Activated CD4-positive, alpha-beta T cell treated with anti-CD3 and anti-CD28 coated beads for 24 hours (primary cell): ENCODE measurements around the gene SLC51A.
"Not testable (repeated sequence)": the region's sequence is repeated elsewhere in the genome, so short reads cannot be mapped to it uniquely, and the experiment has no call there.

Experiments
- DNase-seq, 2 donors: peaks; one replicate each; pipeline ENCODE4 v3.0.0-alpha.2; 2020; ENCODE audit warnings: low read depth in 2 of 2

The SLC51A gene

DNA sequence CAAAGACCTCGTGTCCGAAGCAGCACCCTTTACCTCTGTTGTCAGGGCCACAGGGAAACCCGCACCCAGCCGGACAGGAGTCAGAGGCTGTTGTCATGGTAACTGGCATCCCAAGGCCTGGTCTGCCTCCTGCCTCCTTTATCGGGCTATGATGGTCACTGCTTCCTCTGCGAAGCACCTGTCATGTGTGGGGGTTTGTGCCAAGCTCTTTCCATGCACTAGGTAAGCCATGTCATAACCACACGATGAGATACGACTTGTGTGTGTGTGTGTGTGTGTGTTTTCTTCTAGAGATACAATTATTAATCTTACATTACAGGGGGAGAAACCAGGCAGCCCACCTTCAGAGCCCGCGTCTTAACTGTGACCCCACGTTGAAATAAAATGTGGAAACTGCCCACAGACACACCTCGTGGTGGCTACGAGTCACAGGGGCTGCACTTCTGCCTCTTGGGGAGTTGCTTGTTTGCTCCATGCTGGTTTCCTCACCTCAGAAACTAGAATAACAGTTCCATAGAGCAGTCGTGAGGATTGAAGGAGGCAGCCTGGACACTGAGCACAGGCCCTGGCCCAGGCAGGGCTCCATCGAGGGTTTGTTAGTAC is 23.1 kb upstream of the SLC51A start:
- DNase-seq = no peak

DNA sequence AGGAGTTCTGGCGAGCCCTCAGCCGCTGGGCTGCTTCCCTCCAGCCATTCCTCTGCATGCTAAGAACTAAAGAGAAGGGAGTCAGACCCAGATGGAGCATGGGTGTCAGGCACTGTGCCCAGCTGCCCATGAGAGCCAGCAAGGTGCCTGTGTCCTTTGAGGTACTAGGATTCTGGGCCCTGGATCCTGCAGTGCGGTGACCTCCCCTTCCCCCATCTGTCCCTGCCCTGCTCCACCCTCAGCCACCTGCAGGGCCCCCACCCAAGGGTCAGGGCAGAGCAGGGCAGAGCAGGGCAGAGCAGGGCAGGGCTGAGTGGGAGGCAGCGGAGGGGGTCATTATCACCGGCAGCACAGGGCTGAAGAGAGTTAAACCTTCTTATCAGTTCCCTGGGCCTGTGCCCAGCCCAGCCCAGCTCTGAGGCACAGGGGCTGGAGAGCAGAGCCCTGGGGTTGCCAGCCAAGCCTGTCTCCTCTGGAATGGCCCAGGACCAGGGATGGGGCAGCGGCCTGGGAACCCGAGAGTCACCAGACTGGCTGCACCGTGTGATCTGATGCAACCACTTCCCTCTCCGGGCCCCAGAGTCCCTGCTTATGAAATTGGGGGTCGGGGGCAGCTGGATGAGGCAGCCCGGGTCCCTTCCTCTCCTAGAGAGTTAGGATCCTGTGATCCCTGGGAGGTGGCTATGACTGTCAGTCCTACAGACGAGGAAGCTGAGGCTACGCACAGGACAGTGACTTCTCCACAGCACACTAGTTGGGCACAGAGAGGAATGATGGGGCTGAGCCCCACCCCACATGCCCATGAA is 22.4 kb upstream of the SLC51A start:
- DNase-seq = no peak

DNA sequence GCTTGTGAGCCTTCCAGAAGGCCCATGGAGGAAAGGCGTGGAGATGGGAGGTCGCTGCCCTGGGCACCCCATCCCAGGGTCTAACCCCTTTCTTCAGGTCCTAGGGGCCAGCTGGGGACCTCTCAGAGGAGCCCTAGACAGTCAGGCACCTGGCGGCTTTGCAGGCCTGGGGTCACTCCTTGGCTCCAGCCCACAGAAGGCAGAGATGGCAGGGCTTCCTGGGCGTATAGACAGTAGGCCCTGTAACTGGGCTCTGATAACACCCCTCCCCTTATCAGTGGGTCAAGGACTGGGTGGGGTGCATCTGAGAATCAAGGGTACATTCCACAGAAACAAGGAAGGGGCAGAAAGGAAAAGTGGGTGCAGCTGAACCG is 21.8 kb upstream of the SLC51A start:
- no peak for DNase-seq

DNA sequence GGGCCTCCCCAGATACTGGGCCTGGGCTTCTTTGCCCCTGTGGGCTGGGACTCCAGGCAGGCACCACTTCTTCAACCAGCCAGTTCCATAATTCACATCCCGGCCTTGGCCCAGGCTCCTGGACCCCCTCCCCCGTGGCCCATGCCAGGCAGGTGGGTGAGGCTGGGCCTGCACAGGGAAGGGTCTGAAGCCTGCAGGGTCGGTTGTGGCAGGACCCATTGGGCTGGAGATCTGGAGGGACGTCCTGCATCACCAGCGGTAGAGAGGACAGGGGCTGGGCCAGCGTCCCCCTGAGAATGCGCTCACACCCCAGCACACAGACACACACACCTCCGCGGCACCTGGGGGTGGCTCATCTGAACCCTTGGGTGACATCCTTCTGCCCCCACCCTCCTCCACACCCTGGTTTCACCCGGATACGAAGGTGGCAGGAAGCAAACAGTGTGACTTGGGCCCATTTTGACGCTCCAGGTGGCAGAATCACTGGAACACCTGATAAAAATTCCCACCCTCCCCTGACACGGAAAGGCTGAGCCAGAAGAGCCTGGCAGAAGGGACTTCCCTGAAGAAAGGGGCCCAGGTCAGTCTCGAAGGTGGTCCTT is 20.6 kb upstream of the SLC51A start:
- no peak for DNase-seq

DNA sequence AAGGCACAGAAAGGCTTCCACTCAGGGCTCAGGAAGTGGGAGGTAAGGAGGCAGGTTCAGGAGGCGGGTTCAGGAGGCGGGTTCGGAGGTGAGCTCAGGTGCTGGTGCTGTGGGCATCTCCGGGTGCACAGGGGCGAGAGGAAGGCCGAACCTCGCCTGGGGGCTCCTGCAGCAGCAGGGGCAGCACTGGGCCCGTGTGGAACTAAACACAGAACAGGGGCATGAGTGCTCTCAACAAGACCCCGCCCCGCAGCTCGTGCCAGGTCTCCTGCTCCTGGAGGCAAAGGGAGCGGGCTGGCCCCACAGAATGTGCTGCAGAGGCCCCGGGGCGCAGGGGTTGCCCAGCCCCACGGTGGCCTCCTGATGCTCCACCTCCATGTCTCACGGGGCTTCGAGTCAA is 18.8 kb upstream of the SLC51A start:
- no peak for DNase-seq

DNA sequence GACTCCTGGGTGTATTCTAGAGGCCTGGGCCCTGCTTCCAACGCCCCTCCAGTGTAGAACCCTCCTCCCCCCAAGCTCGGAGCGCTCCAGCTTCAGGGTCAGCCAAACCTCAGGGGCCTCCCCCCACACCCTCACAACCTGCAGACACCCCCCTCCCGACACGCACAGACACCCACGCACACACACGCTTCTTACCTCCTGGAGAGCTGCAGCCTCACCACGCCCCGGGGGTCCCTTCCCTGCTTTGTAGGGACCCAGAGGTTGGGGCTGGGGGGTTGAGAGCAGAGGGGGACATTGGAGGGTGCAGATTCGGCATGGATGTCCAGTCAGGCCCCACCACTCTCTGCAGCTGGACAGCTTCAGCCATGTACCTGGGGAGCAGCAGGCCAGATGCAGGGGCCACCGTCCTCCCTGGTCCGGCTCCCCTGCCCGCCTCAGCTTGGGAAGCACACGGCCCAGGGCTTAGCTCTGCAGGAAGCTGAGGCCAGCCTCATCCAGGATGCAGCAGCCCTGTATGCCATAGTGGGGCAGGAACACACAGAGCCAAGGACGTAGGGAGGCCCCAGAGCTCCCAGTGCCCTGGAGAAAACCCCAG is 18.2 kb upstream of the SLC51A start:
- no peak for DNase-seq

DNA sequence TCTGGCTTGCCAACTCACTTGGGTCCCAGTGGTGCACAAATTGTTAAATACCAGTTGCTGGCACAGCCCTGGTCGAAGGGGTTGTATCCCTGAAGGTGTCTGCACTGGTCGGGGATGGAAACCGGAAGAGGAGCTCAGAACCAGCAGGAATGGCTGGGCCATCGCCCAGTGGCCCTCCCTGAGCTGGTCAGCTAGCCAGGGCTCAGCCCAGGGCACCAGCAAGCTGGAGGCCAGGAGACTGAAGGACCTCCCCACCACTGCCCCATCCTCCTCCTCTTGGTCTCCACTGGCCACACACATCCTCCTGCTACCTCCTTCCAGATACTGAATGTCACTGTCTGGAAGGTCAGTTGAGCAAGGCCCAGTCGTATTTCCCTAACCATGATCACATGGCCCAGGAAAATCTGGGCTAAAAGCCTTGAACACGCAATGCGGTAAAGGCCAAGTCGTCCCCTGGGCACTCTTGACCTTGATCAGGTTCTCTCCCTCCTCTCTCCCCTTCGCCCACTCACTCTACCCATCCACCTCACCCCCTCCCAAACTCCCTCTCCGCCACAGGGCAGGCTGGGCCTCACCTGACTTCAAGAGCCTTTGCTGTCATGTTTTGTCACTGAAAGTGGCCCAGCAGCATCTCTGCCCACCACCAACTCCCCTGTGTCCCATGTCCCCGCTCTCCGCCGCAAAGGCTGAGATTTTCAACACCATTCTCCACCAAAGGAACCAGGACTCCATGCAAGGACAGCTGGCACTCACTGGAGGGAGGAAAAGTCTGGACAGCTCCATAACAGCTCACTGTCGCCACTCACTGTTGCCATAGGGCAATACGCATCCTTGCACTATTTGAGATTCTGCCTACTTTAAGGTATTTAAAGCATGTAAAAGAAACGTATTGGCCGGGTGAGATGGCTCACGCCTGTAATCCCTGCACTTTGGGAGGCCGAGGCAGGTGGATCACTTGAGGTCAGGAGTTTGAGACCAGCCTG is 17.3 kb upstream of the SLC51A start:
- no peak for DNase-seq

DNA sequence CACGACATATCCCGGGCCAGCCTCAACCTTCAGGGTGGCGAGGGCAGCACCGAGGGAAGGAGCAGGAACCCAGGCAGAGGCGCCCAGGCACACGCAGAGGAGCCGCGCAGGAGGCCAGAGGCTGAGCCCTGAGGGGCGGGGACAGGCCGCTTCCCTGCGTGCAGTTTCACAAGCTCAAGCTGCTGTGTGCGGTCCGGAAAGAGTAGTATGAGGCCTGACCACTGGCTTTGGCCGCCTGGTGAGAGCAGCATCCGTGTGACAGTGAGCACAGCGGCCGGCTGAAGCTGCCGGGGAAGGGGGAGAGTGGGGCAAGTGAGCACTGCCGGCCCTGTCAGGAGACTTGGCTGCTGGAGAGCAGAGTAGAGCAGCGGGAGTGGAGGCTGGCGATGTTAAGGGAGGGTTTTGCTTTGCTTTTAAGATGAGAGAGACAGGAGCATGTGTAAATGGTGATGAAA is 13.8 kb upstream of the SLC51A start:
- no peak for DNase-seq

DNA sequence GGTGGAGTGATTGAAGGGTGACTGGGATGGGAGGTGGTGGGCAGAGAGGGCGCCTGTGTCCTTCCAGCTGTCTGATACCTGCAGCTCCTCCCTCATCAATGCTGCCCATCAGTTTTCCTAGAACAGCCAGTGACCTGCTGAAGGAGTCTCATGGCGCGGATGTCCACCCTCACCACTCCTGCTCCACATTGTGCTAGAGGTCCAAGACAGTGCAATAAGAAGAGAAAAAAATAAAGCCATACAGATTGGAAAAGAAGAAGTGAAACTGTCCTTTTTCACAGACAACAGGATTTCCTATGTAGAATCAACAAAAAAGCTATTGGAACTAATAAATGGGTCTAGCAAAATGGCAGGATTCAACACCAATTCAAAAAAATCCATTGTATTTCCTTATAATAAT is 12.5 kb upstream of the SLC51A start:
- no peak for DNase-seq

DNA sequence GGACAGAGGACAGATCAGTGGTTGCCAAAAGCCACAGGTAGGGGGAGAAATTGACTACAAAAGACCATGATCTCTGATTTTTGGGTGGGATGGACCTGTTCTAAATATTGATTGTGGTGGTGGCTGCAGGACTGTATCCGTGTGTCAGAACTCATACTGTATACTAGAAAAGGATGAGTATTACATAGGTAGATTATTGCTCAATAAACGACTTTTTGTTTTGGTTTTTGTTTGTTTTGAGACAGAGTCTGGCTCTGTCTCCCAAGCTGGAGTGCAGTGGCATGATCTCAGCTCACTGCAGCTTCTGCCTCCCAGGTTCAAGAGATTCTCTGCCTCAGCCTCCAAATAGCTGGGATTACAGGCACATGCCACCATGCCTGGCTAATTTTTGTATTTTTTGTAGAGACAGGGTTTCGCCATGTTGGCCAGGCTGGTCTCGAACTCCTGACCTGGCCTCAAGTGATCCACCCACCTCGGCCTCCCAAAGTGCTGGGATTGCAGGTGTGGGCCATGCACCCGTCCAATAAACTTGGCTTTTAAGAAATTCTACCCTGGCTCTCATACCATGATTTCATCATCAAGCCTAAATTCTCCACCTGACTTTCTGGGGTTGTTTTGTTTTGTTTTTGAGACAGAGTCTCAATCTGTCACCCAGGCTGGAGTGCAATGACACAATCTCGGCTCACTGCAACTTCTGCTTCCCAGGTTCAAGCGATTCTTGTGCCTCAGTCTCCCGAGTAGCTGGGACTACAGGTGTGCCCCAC is 10.7 kb upstream of the SLC51A start:
- not testable (repeated sequence) for DNase-seq

DNA sequence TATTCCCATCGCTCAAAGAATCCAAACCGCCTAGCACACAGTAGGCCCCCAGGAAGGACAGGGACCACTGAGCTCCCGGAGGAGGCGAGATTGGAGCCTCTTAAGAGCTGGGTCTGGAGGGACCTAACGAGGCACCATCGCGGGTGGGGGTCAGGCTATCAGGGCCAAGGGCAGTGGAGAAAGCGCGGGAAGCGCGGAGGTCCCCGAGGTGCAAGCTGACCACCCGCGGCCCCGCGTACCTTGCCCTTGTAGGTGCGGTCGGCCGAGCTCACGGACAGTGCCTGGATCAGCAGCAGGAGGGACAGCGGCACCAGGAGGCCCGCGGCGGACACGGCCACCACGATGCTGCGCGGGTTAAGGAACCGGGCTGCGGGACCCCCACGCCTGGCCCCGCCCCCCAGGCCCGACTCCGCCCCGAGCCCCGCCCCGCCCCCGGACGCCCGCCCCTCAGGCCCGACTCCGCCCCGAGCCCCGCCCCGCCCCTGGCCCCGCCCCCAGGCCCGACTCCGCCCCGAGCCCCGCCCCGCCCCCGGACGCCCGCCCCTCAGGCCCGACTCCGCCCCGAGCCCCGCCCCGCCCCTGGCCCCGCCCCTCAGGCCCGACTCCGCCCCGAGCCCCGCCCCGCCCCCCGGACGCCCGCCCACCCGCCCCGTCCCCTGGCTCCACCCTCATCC is 9.0 kb upstream of the SLC51A start:
- DNase-seq = no peak

DNA sequence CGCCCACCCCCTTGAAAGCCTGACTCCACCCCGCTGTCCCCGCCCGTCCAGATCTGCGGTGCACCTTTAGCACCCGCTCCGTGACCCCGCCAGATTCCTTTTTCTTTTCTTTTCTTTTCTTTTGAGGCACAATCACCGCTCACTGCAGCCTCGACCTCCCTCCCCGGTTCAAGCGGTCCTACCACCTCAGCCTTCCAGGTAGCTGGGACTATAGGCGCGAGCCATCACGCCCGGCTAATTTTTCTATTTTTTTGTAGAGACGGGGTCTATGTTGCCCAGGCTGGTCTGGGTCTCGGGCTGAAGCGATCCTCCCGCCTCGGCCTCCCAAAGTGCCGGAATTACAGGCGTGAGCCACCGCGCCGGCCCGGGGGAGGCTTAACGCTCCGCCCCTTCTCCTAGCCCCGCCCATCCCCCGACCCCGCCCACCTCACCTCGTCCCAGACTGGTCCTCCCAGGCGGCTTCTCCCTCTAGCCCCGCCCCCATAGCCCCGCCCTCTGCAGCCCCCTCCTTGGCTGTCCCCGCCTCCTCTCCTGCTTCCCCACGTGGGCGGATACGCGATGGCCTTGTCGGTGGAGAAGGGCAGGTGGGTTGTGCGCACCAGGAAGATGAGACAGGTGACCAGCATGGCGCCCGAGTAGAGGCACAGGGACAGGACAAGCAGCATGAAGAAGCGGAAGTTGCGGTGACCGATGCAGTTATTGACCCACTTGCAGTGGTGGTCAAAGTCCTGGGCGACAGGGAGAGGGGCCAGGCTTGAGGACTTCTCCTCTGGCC is 8.3 kb upstream of the SLC51A start:
- DNase-seq = peak; percentile 38 to 59

DNA sequence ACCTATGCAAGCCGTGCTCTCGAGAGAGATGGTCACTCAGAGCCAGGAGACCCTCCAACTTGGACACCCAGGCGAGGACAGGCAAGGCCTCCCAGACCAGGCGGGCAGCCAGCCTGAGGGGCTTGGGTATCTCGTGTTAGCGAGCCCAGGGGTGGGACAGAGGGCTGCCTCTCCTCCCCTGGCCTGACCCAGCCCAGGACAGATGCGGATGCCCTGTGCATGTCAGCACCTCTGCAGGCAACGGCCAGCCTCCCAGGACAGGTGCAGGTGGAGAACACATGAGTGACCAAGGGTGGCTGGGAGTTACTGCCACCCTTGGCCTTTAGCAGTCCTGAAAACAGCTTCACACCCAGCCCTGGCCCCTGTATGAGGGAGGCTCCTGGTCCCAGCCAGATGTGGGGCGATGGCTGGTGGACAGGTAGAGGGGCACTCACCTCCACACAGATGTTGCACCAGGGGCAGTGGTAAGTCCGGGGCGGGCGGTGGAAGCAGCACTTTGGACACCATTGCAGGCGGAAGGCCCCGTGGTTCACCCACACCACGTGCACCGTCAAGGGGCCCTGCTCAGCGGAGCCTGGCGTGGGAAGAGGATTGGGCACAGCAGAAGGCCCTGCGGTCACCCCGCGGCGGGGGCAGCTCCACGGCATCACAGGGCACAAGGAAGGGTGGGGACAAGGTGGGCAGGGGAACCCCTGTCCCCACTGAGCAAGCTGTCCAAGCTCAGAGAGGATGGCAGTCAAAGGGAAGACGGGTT is 7.2 kb upstream of the SLC51A start:
- DNase-seq = no peak

DNA sequence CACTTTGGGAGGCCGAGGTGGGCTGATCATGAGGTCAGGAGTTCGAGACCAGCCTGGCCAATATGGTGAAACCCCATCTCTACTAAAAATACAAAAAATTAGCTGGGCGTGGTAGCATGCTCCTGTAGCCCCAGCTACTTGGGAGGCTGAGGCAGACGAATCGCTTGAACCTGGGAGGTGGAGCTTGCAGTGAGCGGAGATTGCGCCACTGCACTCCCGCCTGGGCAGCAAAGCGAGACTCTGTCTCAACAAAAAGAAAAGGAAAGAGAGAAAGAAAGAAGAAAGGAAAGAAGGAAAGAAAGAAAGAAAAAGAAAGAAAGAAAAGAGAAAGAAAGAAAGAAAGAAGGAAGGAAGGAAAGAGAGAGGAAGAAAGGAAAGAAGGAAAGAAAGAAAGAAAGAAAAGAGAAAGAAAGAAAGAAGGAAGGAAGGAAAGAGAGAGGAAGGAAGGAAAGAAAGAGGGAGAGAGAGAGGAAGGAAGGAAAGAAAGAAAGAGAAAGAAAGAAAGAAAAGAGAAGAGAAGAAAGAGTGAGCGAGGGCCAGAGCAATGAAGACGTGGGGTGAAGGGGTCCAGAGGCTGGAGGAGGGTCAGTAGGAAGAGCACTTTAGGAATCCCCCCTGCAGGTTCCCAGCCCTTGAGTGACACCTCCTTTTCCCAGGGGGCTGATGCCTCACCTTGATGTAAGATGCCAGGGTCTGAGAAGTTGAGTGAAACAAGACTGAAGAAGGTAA is 6.2 kb upstream of the SLC51A start:
- not testable (repeated sequence) for DNase-seq

DNA sequence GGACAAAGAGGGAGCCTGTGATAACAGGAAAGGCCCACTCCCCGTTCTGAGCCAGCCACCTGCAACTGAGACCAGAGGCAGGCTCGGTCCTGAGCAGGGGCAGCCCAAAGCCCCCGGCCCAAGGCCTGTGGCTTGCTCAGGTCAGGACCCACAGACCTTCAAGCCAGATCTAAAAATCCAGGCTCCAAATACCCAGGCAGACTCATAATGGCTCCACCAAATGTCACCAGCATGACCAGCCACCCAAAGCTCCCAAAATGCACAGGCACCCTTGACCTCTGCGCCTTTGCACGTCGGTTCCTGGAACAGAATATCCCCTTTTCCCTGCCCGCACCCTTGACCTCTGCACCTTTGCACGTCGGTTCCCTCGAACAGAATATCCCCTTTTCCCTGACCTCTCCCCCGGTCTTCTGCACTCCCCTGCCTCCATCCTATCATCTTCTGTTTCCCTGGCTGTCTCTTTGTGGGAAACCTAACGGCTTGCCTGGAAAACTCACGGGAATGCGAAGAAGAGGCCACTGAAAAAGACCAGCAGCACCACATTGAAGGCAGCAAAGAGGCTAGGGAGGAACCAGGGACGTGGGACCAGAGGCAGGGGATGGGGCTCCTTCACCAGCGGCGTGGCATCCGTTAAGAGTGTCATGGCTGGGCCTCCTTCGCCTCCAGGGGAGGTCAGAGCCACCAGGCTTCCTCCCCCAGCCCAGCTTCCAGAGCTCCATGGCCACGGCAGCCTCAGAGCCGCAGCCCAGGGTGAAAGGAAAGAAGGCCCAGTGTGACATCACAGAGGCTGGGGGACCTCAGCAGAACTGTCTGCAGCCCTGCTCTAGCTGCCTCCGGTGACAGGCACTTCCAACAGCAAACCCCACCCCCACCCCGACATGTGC is 5.4 kb upstream of the SLC51A start, which contains the start of gene ZDHHC19:
Gene ZDHHC19, minus strand, starts transcription at position 728 of the 884 bp plus-strand sequence. Its CDS starts 85 bp downstream, at position 643.
- no peak for DNase-seq

DNA sequence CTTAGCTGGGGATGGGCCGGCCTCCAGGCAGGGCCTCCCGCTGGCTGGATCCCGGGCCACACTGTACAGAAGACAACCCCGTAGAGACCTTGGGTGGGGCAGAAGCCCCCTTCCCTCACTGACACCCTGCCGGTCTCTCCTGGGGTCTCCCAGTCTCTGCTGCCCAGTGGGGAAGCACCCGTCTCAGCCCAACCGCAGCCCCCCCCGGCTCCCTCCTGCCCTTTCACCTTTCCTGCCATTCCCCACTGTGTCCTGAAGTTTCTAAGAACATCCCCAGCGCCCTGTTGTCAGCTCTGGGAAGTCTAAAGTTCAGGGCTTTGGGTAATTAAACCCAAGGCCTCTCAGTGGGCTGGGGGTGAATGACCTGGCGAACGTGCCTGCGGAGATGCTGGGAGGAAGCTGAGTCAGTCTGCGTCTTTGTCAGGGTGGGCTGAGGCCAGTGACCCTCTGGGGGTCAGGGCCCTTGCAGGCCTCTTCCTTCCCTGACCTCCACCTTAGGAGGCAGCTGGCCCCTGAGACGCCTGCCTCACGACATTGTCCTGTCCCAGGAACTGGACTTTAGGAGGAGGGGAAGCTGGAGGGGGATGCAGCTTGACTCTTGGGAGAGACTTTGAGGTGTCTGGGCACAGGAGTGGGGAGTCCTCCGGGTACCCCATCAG is 1.4 kb upstream of the SLC51A start:
- DNase-seq = no peak
